Fibroblast of lung (primary cell): Measurements from ENCODE around the gene FAM222A. TPM values are rescaled to one million over a fixed set of nuclear protein-coding genes. Genes with fewer than 3 reads are reported as not detected.

Experiments used
- DNase-seq, 2 donors: peaks; one replicate each; pipeline versions ENCODE4 v3.0.0 to v3.0.0-alpha.2; 2010; ENCODE audit warnings: low read depth in 2 of 2
- H2AFZ ChIP-seq: 2 replicates; pipeline ENCODE4 v1.5.1; 2012; ENCODE audit warnings: low read length, control low read depth, inconsistent platforms
- H3K27ac ChIP-seq: 2 replicates; pipeline ENCODE4 v1.5.1; 2011; ENCODE audit warnings: low read length, control low read depth; ENCODE audit not compliant: insufficient read depth
- H3K27me3 ChIP-seq: 2 replicates; pipeline ENCODE4 v1.5.1; 2011; ENCODE audit warnings: mild to moderate bottlenecking, low read length; ENCODE audit not compliant: control insufficient read depth, insufficient read depth
- H3K36me3 ChIP-seq: 2 replicates; pipeline ENCODE4 v1.5.1; 2011; ENCODE audit warnings: low read length; ENCODE audit not compliant: control insufficient read depth, insufficient read depth
- H3K4me1 ChIP-seq: 2 replicates; pipeline ENCODE4 v1.5.1; 2011; ENCODE audit warnings: low read length; ENCODE audit not compliant: control insufficient read depth, insufficient read depth; ENCODE audit errors: extremely low read depth
- H3K4me2 ChIP-seq: 2 replicates; pipeline ENCODE4 v1.5.1; 2011; ENCODE audit warnings: low read length, control low read depth; ENCODE audit not compliant: insufficient read depth; ENCODE audit errors: extremely low read depth
- H3K4me3 ChIP-seq, 4 experiments: fragments of 200-600 bp in 1 of 4; sonication (generic) in 1 of 4; replicated peaks in 1 of 4; 2 replicates each; pipeline ENCODE4 v1.5.1; 2011 to 2016; ENCODE audit warnings: low read length in 4 of 4, low read depth in 3 of 4, mild to moderate bottlenecking in 3 of 4, control low read depth in 2 of 4, inconsistent platforms in 1 of 4, mixed read lengths in 1 of 4; ENCODE audit not compliant: insufficient read depth in 1 of 4; ENCODE audit errors: control extremely low read depth in 1 of 4
- H3K79me2 ChIP-seq: 2 replicates; pipeline ENCODE4 v1.5.1; 2012; ENCODE audit warnings: mild to moderate bottlenecking, low read length, inconsistent platforms; ENCODE audit not compliant: control insufficient read depth, insufficient read depth
- H3K9ac ChIP-seq: 2 replicates; pipeline ENCODE4 v1.5.1; 2011; ENCODE audit warnings: mild to moderate bottlenecking, low read length, control low read depth; ENCODE audit not compliant: insufficient read depth
- H3K9me3 ChIP-seq: 2 replicates; pipeline ENCODE4 v1.5.1; 2012; ENCODE audit warnings: low read depth, low read length; ENCODE audit not compliant: control insufficient read depth, insufficient read depth
- H4K20me1 ChIP-seq: 2 replicates; pipeline ENCODE4 v1.5.1; 2011; ENCODE audit warnings: low read length; ENCODE audit not compliant: control insufficient read depth, insufficient read depth; ENCODE audit errors: extremely low read depth
- EZH2 ChIP-seq: IDR thresholded peaks from 2 replicates; pipeline ENCODE4 v1.5.1; 2012; ENCODE audit warnings: low read length, control low read depth, mild to moderate bottlenecking; ENCODE audit errors: missing control alignments
- polyA plus RNA-seq, 2 donors: library from polyadenylated mRNA; depleted of rRNA in 1 of 2; stranded (reverse) in 1 of 2; unstranded in 1 of 2; fragments of >200 nt; gene quantifications; 2 replicates each; pipeline ENCODE4 v1.2.1, GENCODE V29; 2011 to 2012; ENCODE audit warnings: missing spikeins in 1 of 2
- total RNA-seq: library from RNA; depleted of rRNA; stranded (reverse); fragments of >200 nt; gene quantifications from 2 replicates; pipeline ENCODE4 v1.2.1, GENCODE V29; 2014
- TF ChIP-seq, protein P1 (sequence below), 2 donors: IDR thresholded peaks in 1 of 2; conservative IDR thresholded peaks in 1 of 2; 1 replicate in 1 of 2; 2 replicates in 1 of 2; pipeline ENCODE4 v1.5.1; 2011 to 2012; ENCODE audit warnings: low read length in 2 of 2, control low read depth in 1 of 2, inconsistent platforms in 1 of 2, low read depth in 1 of 2, mild to moderate bottlenecking in 1 of 2

Gene FAM222A
- total and polyA plus RNA-seq, 2 donors (not counting 1 experiment from before 2014, with no cell fraction given), result 0.05 TPM; not detected in 1

DNA sequence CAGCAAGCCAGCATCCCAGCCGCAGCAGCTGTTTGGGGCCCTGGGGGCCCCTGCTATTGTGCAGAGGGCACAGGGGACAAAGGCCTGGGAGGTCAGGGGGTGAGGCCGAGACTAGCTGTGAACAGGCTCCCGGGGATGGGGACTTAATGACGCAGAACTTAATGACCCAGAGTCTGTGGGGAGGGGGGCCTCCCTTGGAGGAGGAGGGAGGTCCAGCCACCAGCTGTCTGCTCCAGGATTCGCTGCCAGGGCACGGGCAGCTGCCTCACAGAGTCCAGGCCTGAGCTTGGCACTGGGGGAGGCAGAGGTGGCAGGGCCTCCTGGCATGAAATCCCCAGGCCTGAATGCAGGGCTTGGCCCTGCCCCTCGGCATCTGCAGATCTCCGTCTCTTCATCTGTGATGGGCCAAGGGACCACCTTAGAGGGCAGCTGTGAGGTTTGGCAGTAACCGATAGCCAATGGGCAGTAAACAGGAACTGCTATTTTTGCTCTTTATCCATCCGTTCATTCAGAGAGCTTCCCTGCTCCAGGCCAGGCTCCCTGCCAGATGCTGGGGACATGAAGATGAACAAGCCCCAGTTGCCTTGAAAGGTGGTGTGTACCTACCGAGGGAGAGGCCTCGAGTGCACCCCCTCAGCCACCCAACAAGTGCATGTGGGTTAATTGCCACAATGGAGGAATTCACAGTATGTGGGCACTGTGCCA is 6.7 kb downstream of the FAM222A start:
- Histone ChIP-seq H3K27me3 (peaks cover 31% of the 10 kb centered on the region), H3K4me3 (no peak overlapping the region), H3K4me2 (no peak overlapping the region), H2AFZ (no peak overlapping the region), H3K27ac (no peak overlapping the region), H3K36me3 (no peaks in the 10 kb centered on the region), H3K4me1 (no peaks in the 10 kb centered on the region), H4K20me1 (no peaks in the 10 kb centered on the region), H3K9me3 (no peaks in the 10 kb centered on the region), H3K9ac (no peak overlapping the region), H3K79me2 (no peaks in the 10 kb centered on the region)
- no peak for DNase-seq
- no peak for TF ChIP-seq EZH2
- TF ChIP-seq, protein P1, sequence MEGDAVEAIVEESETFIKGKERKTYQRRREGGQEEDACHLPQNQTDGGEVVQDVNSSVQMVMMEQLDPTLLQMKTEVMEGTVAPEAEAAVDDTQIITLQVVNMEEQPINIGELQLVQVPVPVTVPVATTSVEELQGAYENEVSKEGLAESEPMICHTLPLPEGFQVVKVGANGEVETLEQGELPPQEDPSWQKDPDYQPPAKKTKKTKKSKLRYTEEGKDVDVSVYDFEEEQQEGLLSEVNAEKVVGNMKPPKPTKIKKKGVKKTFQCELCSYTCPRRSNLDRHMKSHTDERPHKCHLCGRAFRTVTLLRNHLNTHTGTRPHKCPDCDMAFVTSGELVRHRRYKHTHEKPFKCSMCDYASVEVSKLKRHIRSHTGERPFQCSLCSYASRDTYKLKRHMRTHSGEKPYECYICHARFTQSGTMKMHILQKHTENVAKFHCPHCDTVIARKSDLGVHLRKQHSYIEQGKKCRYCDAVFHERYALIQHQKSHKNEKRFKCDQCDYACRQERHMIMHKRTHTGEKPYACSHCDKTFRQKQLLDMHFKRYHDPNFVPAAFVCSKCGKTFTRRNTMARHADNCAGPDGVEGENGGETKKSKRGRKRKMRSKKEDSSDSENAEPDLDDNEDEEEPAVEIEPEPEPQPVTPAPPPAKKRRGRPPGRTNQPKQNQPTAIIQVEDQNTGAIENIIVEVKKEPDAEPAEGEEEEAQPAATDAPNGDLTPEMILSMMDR (conservative IDR thresholded peaks at IDR 0.05 in 1 of 2, IDR thresholded peaks at IDR 0.05 in 1 of 2; ENCODE audit: low read depth in 1 of 2, low read length in 2 of 2), result no peak

- Histone ChIP-seq H3K27ac (no peak overlapping the region), H3K36me3 (no peaks in the 10 kb centered on the region), H3K4me2 (no peak overlapping the region), H3K79me2 (no peaks in the 10 kb centered on the region), H3K4me1 (no peaks in the 10 kb centered on the region), H2AFZ (no peak overlapping the region), H3K27me3 (peaks cover 28% of the 10 kb centered on the region), H4K20me1 (no peaks in the 10 kb centered on the region), H3K9me3 (no peaks in the 10 kb centered on the region), H3K4me3 (no peak overlapping the region), H3K9ac (no peak overlapping the region)
- TF ChIP-seq, protein P1 (conservative IDR thresholded peaks at IDR 0.05 in 1 of 2, IDR thresholded peaks at IDR 0.05 in 1 of 2; ENCODE audit: low read depth in 1 of 2, low read length in 2 of 2), result no peak
- no peak for TF ChIP-seq EZH2
- no peak for DNase-seq
Observed at GRCh38 chr12:109720857-109721189, 7.2 kb downstream of the FAM222A start.

DNA sequence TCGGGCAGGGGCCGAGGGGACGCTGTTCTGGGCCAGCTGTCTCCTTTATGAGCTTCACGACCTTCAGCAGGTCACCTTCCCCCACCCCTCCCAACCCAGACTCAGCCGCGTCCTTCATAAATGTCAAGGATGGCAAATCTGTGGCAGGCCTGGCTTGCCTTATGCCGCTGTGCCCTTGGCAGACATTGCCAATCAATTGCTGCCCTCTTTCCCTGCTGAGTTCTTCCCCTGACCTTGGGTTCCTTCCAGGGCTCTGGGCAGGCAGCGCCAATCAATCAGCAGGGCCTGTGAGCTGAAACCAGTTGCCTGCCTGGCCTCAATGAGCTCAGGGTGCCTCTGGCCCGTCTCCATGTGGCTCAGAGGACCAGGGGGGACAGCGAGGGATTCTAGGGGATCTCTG is 7.7 kb downstream of the FAM222A start:
- no peaks in the 10 kb centered on the region for H4K20me1 ChIP-seq
- H2AFZ ChIP-seq, result no peak overlapping the region
- H3K9me3 ChIP-seq, result no peaks in the 10 kb centered on the region
- H3K9ac ChIP-seq, result no peak overlapping the region
- no peak overlapping the region for H3K27ac ChIP-seq
- no peak for DNase-seq
- no peaks in the 10 kb centered on the region for H3K4me1 ChIP-seq
- H3K4me3 ChIP-seq, result no peak overlapping the region
- H3K27me3 ChIP-seq, result peaks cover 27% of the 10 kb centered on the region
- H3K36me3 ChIP-seq, result no peaks in the 10 kb centered on the region
- no peak overlapping the region for H3K4me2 ChIP-seq
- TF ChIP-seq EZH2, result no peak
- TF ChIP-seq, protein P1 (conservative IDR thresholded peaks at IDR 0.05 in 1 of 2, IDR thresholded peaks at IDR 0.05 in 1 of 2; ENCODE audit: low read depth in 1 of 2, low read length in 2 of 2), result no peak
- no peaks in the 10 kb centered on the region for H3K79me2 ChIP-seq
